ENCODE measurements around the gene FETUB. TPM values are rescaled to one million over a fixed set of nuclear protein-coding genes. Genes with fewer than 3 reads are reported as not detected.

The FETUB gene
- total RNA-seq, 2 donors from 2014 or later, result not detected

DNA sequence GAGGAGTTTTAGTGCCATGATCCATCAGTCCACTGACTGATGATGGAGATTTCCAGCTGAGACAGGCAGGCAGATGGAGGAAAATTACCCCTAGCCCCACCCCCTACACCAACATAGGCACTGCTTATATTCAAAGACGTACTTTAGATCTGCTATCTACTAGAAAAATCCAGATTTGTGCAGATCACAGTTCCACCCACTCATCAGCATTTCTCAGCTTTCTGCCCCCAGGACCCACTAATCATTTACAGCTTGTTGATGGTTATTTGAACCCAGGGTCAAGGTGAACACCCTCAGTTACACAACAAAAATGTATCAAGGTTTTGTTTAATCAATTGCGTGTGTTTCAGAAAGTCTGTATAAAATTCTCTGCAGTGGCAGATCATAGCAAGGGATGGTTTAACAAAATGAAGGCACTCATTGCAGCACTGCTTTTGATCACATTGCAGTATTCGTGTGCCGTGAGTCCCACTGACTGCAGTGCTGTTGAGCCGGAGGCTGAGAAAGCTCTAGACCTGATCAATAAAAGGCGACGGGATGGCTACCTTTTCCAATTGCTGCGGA is 25.5 kb downstream of the FETUB start, which contains the start of gene HRG:
TSS of gene HRG (plus strand) at position 390 of the 564 bp plus-strand sequence. CDS start at position 408, 18 bp downstream.
- no peak for TF ChIP-seq POLR2AphosphoS5 (IDR thresholded peaks at IDR 0.05)
- TF ChIP-seq, protein P1, sequence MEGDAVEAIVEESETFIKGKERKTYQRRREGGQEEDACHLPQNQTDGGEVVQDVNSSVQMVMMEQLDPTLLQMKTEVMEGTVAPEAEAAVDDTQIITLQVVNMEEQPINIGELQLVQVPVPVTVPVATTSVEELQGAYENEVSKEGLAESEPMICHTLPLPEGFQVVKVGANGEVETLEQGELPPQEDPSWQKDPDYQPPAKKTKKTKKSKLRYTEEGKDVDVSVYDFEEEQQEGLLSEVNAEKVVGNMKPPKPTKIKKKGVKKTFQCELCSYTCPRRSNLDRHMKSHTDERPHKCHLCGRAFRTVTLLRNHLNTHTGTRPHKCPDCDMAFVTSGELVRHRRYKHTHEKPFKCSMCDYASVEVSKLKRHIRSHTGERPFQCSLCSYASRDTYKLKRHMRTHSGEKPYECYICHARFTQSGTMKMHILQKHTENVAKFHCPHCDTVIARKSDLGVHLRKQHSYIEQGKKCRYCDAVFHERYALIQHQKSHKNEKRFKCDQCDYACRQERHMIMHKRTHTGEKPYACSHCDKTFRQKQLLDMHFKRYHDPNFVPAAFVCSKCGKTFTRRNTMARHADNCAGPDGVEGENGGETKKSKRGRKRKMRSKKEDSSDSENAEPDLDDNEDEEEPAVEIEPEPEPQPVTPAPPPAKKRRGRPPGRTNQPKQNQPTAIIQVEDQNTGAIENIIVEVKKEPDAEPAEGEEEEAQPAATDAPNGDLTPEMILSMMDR (IDR thresholded peaks at IDR 0.05), result no peak
- Histone ChIP-seq H3K4me1 (replicated peaks) (no peaks in the 10 kb centered on the region), H3K4me3 (no peak within 1 kb of the TSS), H3K27me3 (replicated peaks; ENCODE audit: insufficient read depth) (no peaks in the 10 kb centered on the region), H3K9me3 (no peaks in the 10 kb centered on the region), H3K36me3 (no peaks in the 10 kb centered on the region), H3K27ac (no peak within 1 kb of the TSS)
- no peak for DNase-seq (ENCODE audit: low spot score)
- intact Hi-C loops (cut with DNase I), result no loop called here
- WGBS, result 74% methylated on average over 8 of the region's 8 CpGs

DNA sequence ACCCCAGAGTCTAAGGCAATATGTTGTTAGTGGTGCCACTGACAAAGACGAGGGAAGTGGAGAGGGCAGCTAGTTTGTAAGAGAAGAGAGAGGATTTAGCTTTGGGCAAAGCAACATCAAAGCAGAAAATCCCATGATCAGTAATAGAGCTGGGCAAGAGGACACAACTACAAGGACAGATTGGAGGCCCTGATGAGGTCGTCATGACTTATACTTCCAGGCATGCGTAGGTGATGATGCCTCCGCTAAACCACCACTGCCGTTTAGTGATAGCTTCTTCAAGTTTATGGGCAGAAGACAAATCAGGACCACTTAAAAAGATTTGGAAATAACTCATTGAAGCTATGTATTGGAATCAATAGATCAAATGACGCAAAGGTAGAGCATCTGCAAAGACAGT is 28.2 kb downstream of the FETUB start:
- Histone ChIP-seq H3K27ac (no peak overlapping the region), H3K27me3 (replicated peaks; ENCODE audit: insufficient read depth) (no peaks in the 10 kb centered on the region), H3K4me3 (no peak overlapping the region), H3K36me3 (no peaks in the 10 kb centered on the region), H3K4me1 (replicated peaks) (no peaks in the 10 kb centered on the region), H3K9me3 (no peaks in the 10 kb centered on the region)
- no peak for DNase-seq (ENCODE audit: low spot score)
- WGBS, result 69% methylated on average over 6 of the region's 6 CpGs
- TF ChIP-seq POLR2AphosphoS5 (IDR thresholded peaks at IDR 0.05) (no peak), POLR2A (IDR thresholded peaks at IDR 0.05) (no peak)
- TF ChIP-seq, protein P1 (IDR thresholded peaks at IDR 0.05), result no peak
- intact Hi-C loops (cut with DNase I), result no loop called here

DNA sequence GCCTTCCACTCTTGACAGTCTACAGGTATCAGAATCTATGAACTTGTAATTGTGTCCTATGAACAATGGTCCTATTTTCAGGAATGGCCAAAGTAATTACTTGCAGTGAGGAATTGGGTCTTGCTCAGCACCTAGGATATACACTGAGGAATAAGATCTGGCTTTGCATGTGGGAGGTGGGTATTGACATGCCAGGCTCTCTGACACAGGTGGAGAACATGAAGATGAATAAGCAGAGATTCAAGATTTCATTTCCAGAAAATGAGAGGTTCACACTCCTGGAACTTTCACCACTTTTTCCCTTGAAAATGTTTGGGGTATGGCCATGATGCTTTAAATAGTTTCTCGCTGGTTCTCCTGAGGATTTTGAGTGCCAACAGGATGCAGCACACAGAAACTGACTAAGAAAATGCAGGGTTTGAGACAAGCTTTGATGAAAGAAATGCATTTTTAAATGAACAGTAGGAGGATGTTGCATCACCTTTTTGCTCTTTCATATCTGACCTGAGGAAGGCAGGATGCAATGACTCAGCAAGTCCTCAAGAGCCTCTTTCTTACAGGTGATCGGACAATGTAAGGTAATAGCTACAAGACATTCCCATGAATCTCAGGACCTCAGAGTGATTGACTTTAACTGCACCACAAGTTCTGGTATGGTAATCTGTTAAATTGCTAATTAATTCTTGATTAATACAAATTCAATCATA is 29.3 kb downstream of the FETUB start:
- no peak overlapping the region for H3K27ac ChIP-seq
- no peaks in the 10 kb centered on the region for H3K4me1 ChIP-seq (replicated peaks)
- 81% methylated on average over 2 of the region's 2 CpGs for WGBS
- no peak for DNase-seq (ENCODE audit: low spot score)
- no peaks in the 10 kb centered on the region for H3K9me3 ChIP-seq
- intact Hi-C loops (cut with DNase I), result no loop called here
- no peak for TF ChIP-seq POLR2A (IDR thresholded peaks at IDR 0.05)
- TF ChIP-seq, protein P1 (IDR thresholded peaks at IDR 0.05), result no peak
- no peak for TF ChIP-seq POLR2AphosphoS5 (IDR thresholded peaks at IDR 0.05)
- H3K4me3 ChIP-seq, result no peak overlapping the region
- H3K27me3 ChIP-seq (replicated peaks; ENCODE audit: insufficient read depth), result no peaks in the 10 kb centered on the region
- no peaks in the 10 kb centered on the region for H3K36me3 ChIP-seq

DNA sequence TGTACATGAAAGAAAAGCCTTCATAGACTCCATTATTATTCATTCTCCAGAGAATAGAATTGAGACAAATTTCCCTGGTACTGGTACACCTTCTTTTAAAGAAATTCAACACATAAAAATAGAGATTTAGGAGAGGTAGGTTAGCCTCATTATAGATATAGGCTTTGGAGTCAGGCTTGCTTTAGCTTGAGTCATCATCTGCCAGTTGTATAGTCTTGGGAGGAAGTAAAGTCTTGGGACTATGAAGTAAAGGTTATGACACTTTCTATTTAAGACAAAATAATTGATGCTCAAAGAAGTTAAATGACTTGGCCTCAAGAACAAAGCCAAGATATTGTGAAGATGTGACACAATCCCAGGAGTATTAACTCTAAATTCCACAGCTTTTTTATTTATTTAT is 30.0 kb downstream of the FETUB start:
- Histone ChIP-seq H3K27ac (no peak overlapping the region), H3K27me3 (replicated peaks; ENCODE audit: insufficient read depth) (no peaks in the 10 kb centered on the region), H3K9me3 (no peaks in the 10 kb centered on the region), H3K36me3 (no peaks in the 10 kb centered on the region), H3K4me1 (replicated peaks) (no peaks in the 10 kb centered on the region), H3K4me3 (no peak overlapping the region)
- intact Hi-C loops (cut with DNase I), result no loop called here
- TF ChIP-seq POLR2A (IDR thresholded peaks at IDR 0.05), result no peak
- TF ChIP-seq, protein P1 (IDR thresholded peaks at IDR 0.05), result no peak
- TF ChIP-seq POLR2AphosphoS5 (IDR thresholded peaks at IDR 0.05), result no peak
- no peak for DNase-seq (ENCODE audit: low spot score)

DNA sequence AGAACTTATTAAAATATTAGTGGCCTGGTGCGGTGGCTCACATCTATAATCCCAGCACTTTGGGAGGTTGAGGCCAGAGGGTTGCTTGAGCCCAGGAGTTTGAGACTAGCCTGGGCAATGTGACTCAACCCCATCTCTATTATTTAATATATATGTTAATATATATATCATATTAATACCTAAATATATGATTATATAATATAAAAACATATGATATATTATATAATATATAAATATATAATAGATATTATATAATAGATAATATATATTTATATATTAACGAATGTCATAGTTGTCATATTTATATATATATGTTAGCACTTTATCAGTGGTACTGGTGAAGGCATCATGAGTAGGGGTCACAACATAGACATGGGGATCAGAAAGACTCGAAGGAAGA is 30.9 kb downstream of the FETUB start:
- Histone ChIP-seq H3K27ac (no peak overlapping the region), H3K27me3 (replicated peaks; ENCODE audit: insufficient read depth) (no peaks in the 10 kb centered on the region), H3K9me3 (no peaks in the 10 kb centered on the region), H3K36me3 (no peaks in the 10 kb centered on the region), H3K4me3 (no peak overlapping the region), H3K4me1 (replicated peaks) (no peaks in the 10 kb centered on the region)
- WGBS, result 93% methylated on average over 3 of the region's 3 CpGs
- TF ChIP-seq, protein P1 (IDR thresholded peaks at IDR 0.05), result no peak
- TF ChIP-seq POLR2AphosphoS5 (IDR thresholded peaks at IDR 0.05) (no peak), POLR2A (IDR thresholded peaks at IDR 0.05) (no peak)
- DNase-seq (ENCODE audit: low spot score), result no peak
- intact Hi-C loops (cut with DNase I), result no loop called here
